ENCODE results near the gene SERAC1. TPM values are rescaled to one million over a fixed set of nuclear protein-coding genes. Genes with fewer than 3 reads are reported as not detected.

The SERAC1 gene
- total and polyA plus RNA-seq, 10 of the 15 experiments (the other 5 are each of a cell fraction or from before 2014, with no cell fraction given): 0.76 to 2.9 (median 2.2) TPM

DNA sequence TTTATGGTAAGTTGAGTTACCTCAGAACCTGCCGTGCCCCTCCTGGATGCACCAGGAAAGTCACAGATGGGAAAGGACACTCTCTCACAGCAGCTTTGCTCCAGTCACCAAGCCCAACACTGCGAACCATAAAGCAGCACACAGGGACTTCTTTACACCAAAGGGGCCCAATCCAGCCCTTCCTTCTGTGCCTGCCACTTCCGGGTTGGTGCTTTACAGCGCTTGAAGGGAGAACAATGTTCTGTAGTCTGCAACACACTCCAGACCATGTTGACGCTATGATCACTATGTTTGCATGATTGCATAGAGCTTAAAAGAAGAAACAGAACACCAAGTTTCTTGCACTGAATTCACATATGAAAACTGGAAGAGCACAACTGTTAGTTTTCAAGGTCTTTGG, 57.1 kb downstream of the SERAC1 start (continued):
- TF ChIP-seq POU2F2 (IDR thresholded peaks at IDR 0.05; ENCODE audit: borderline replicate concordance, low read depth, low read length): no peak
- TF ChIP-seq TCF12 (IDR thresholded peaks at IDR 0.05; ENCODE audit: low read depth, low read length): no peak
- TF ChIP-seq ATF2 (IDR thresholded peaks at IDR 0.05; ENCODE audit: low read length): no peak
- no peak for TF ChIP-seq PRDM15 (CRISPR knock-in tag; IDR thresholded peaks at IDR 0.05)
- no peak for TF ChIP-seq RBBP5 (conservative IDR thresholded peaks at IDR 0.05)
- TF ChIP-seq CEBPB (IDR thresholded peaks at IDR 0.05; ENCODE audit: borderline replicate concordance in 1 of 2, low read depth in 2 of 2, low read length in 2 of 2): no peak
- TF ChIP-seq IKZF1 (conservative IDR thresholded peaks at IDR 0.05): no peak
- TF ChIP-seq, protein P1, sequence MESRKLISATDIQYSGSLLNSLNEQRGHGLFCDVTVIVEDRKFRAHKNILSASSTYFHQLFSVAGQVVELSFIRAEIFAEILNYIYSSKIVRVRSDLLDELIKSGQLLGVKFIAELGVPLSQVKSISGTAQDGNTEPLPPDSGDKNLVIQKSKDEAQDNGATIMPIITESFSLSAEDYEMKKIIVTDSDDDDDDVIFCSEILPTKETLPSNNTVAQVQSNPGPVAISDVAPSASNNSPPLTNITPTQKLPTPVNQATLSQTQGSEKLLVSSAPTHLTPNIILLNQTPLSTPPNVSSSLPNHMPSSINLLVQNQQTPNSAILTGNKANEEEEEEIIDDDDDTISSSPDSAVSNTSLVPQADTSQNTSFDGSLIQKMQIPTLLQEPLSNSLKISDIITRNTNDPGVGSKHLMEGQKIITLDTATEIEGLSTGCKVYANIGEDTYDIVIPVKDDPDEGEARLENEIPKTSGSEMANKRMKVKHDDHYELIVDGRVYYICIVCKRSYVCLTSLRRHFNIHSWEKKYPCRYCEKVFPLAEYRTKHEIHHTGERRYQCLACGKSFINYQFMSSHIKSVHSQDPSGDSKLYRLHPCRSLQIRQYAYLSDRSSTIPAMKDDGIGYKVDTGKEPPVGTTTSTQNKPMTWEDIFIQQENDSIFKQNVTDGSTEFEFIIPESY (IDR thresholded peaks at IDR 0.05): no peak

Data from GM12878 (cell line).